ENCODE measurements around the gene AGPAT3.

AGPAT3 gene

GRCh38 chr21:43858806-43859648 lies 6.0 kb upstream of the AGPAT3 start:
- no CpG with 5 or more reads among the region's 26 CpGs for WGBS, 2 donors (ENCODE audit: extremely low coverage in 2 of 2, insufficient read length in 2 of 2, insufficient replicate concordance in 1 of 2)
- H2BK12ac ChIP-seq (ENCODE audit: low read length) = no peak overlapping the region
- peaks cover 0 to 7% (median 0%) of the 10 kb centered on the region in 3 experiments for H3K27me3 ChIP-seq (ENCODE audit: control insufficient read depth in 3 of 3, insufficient read depth in 3 of 3, low read depth in 1 of 3, low read length in 3 of 3)

DNA sequence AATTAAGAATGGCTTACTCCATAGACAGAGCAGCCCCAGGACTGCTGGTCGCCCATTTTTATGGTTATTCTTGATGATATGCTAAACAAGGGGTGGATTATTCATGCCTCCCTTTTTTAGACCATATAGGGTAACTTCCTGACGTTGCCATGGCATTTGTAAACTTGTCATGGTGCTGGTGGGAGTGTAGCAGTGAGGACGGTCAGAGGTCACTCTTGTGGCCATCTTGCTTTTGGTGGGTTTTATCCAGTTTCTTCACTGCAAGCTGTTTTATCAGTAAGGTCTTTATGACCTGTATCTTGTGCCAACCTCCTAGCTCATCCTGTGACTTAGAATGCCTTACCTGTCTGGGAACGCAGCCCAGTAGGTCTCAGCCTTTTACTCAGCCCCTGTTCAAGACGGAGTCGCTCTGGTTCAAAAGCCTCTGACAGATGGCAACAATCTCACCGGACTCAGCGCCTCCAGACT lies 5.2 kb upstream of the AGPAT3 start:
- Histone ChIP-seq H2BK12ac (ENCODE audit: low read length) (no peak overlapping the region), H3K4me3 (ENCODE audit: low read length in 2 of 2) (no peak overlapping the region), H3K4ac (ENCODE audit: low read length) (no peak overlapping the region), H3K36me3 (replicated peaks in 1 of 2; ENCODE audit: control insufficient read depth in 2 of 2, insufficient read depth in 2 of 2, low read length in 2 of 2) (no peaks in the 10 kb centered on the region), H3K18ac (ENCODE audit: low read length) (no peak overlapping the region), H3K27ac (replicated peaks; ENCODE audit: low read length) (no peak overlapping the region), H4K91ac (ENCODE audit: low read depth, low read length, poor library complexity) (no peak overlapping the region), H2AK5ac (ENCODE audit: low read depth, low read length) (no peak overlapping the region), H3K79me1 (ENCODE audit: low read depth, low read length) (no peaks in the 10 kb centered on the region), H2BK15ac (ENCODE audit: low read length) (no peak overlapping the region), H3K14ac (ENCODE audit: low read length) (no peak overlapping the region), H3K27me3 (ENCODE audit: control insufficient read depth in 3 of 3, insufficient read depth in 3 of 3, low read depth in 1 of 3, low read length in 3 of 3) (peaks cover 0 to 13% (median 0%) of the 10 kb centered on the region in 3 experiments), H2BK120ac (ENCODE audit: low read depth, low read length) (no peak overlapping the region), H2AFZ (ENCODE audit: low read length) (peak overlapping the region; percentile 75), H3K9me3 (replicated peaks in 1 of 2; ENCODE audit: control insufficient read depth in 2 of 2, insufficient read depth in 1 of 2, low read depth in 1 of 2, low read length in 2 of 2) (no peaks in the 10 kb centered on the region), H4K8ac (ENCODE audit: low read depth, low read length) (no peak overlapping the region), H3K4me1 (ENCODE audit: control insufficient read depth in 2 of 2, insufficient read depth in 1 of 2, low read depth in 1 of 2, low read length in 2 of 2) (peaks cover 0 to 17% of the 10 kb centered on the region in 2 donors), H3K23ac (ENCODE audit: low read depth, low read length, poor library complexity) (no peak overlapping the region), H3K4me2 (ENCODE audit: insufficient read depth, low read length, poor library complexity, severe bottlenecking) (no peak overlapping the region), H3K9ac (ENCODE audit: low read depth, low read length, poor library complexity) (no peak overlapping the region), H2BK5ac (ENCODE audit: low read length) (no peak overlapping the region)
- no peak for DNase-seq (ENCODE audit: low spot score)
- no CpG with 5 or more reads among the region's 8 CpGs for WGBS, 2 donors (ENCODE audit: extremely low coverage in 2 of 2, insufficient read length in 2 of 2, insufficient replicate concordance in 1 of 2)

More at GRCh38 chr21:43858806-43859648, 6.0 kb upstream of the AGPAT3 start:
- DNase-seq (ENCODE audit: low spot score) = no peak
- H2AFZ ChIP-seq (ENCODE audit: low read length) = no peak overlapping the region
- H3K4me3 ChIP-seq (ENCODE audit: low read length in 2 of 2) = no peak overlapping the region
- H3K18ac ChIP-seq (ENCODE audit: low read length) = no peak overlapping the region
- peak overlapping the region; percentile 63 for H3K14ac ChIP-seq (ENCODE audit: low read length)
- H3K4me1 ChIP-seq (ENCODE audit: control insufficient read depth in 2 of 2, insufficient read depth in 1 of 2, low read depth in 1 of 2, low read length in 2 of 2) = peaks cover 0 to 15% of the 10 kb centered on the region in 2 donors
- peak overlapping the region; percentile 79 for H4K91ac ChIP-seq (ENCODE audit: low read depth, low read length, poor library complexity)
- H2BK120ac ChIP-seq (ENCODE audit: low read depth, low read length) = no peak overlapping the region
- no peak overlapping the region for H2BK5ac ChIP-seq (ENCODE audit: low read length)
- no peak overlapping the region for H3K27ac ChIP-seq (replicated peaks; ENCODE audit: low read length)
- H3K79me1 ChIP-seq (ENCODE audit: low read depth, low read length) = no peaks in the 10 kb centered on the region
- H3K4me2 ChIP-seq (ENCODE audit: insufficient read depth, low read length, poor library complexity, severe bottlenecking) = no peak overlapping the region
- no peaks in the 10 kb centered on the region for H3K9me3 ChIP-seq (replicated peaks in 1 of 2; ENCODE audit: control insufficient read depth in 2 of 2, insufficient read depth in 1 of 2, low read depth in 1 of 2, low read length in 2 of 2)
- no peak overlapping the region for H2BK15ac ChIP-seq (ENCODE audit: low read length)
- peak overlapping the region; percentile 65 for H4K8ac ChIP-seq (ENCODE audit: low read depth, low read length)
- H3K23ac ChIP-seq (ENCODE audit: low read depth, low read length, poor library complexity) = peak overlapping the region; percentile 9
- no peak overlapping the region for H3K4ac ChIP-seq (ENCODE audit: low read length)
- H2AK5ac ChIP-seq (ENCODE audit: low read depth, low read length) = peak overlapping the region; percentile 32
- H3K9ac ChIP-seq (ENCODE audit: low read depth, low read length, poor library complexity) = peak overlapping the region; percentile 50
- H3K36me3 ChIP-seq (replicated peaks in 1 of 2; ENCODE audit: control insufficient read depth in 2 of 2, insufficient read depth in 2 of 2, low read length in 2 of 2) = no peaks in the 10 kb centered on the region

DNA sequence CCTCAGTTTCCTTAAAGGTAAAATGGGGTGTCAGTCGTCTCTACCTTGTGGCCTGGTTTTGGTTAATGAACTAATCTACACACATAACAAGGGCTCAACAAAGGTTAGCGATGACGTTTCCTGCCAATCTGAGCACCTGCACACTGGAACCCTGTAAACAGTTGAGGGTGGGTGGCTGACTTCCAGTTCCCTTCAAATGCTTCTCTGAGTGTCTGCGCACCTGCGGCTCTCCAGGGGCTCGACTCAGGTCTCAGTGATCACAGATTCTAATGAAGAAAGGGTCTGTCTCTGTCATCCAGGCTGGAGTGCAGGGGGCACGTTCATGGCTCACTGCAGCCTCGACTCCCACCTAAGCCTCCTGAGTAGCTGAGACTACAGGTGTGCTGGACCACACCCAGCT lies 3.3 kb upstream of the AGPAT3 start:
- no peaks in the 10 kb centered on the region for H3K36me3 ChIP-seq (replicated peaks in 1 of 2; ENCODE audit: control insufficient read depth in 2 of 2, insufficient read depth in 2 of 2, low read length in 2 of 2)
- peaks cover 0 to 17% of the 10 kb centered on the region in 2 donors for H3K4me1 ChIP-seq (ENCODE audit: control insufficient read depth in 2 of 2, insufficient read depth in 1 of 2, low read depth in 1 of 2, low read length in 2 of 2)
- no peak overlapping the region for H3K4me2 ChIP-seq (ENCODE audit: insufficient read depth, low read length, poor library complexity, severe bottlenecking)
- H2BK15ac ChIP-seq (ENCODE audit: low read length) = no peak overlapping the region
- H2BK12ac ChIP-seq (ENCODE audit: low read length) = no peak overlapping the region
- H2BK5ac ChIP-seq (ENCODE audit: low read length) = no peak overlapping the region
- H3K4me3 ChIP-seq (ENCODE audit: low read length in 2 of 2) = no peak overlapping the region
- H3K4ac ChIP-seq (ENCODE audit: low read length) = no peak overlapping the region
- no peak overlapping the region for H2AK5ac ChIP-seq (ENCODE audit: low read depth, low read length)
- H2AFZ ChIP-seq (ENCODE audit: low read length) = no peak overlapping the region
- H3K14ac ChIP-seq (ENCODE audit: low read length) = no peak overlapping the region
- H3K18ac ChIP-seq (ENCODE audit: low read length) = no peak overlapping the region
- H3K27ac ChIP-seq (replicated peaks; ENCODE audit: low read length) = no peak overlapping the region
- no peak overlapping the region for H4K8ac ChIP-seq (ENCODE audit: low read depth, low read length)
- H2BK120ac ChIP-seq (ENCODE audit: low read depth, low read length) = no peak overlapping the region
- no peaks in the 10 kb centered on the region for H3K79me1 ChIP-seq (ENCODE audit: low read depth, low read length)
- no peak overlapping the region for H3K23ac ChIP-seq (ENCODE audit: low read depth, low read length, poor library complexity)
- no CpG with 5 or more reads among the region's 8 CpGs for WGBS, 2 donors (ENCODE audit: extremely low coverage in 2 of 2, insufficient read length in 2 of 2, insufficient replicate concordance in 1 of 2)
- H4K91ac ChIP-seq (ENCODE audit: low read depth, low read length, poor library complexity) = no peak overlapping the region
- no peaks in the 10 kb centered on the region for H3K9me3 ChIP-seq (replicated peaks in 1 of 2; ENCODE audit: control insufficient read depth in 2 of 2, insufficient read depth in 1 of 2, low read depth in 1 of 2, low read length in 2 of 2)
- H3K27me3 ChIP-seq (ENCODE audit: control insufficient read depth in 3 of 3, insufficient read depth in 3 of 3, low read depth in 1 of 3, low read length in 3 of 3) = peaks cover 0 to 23% (median 0%) of the 10 kb centered on the region in 3 experiments
- H3K9ac ChIP-seq (ENCODE audit: low read depth, low read length, poor library complexity) = no peak overlapping the region
- DNase-seq (ENCODE audit: low spot score) = no peak

DNA sequence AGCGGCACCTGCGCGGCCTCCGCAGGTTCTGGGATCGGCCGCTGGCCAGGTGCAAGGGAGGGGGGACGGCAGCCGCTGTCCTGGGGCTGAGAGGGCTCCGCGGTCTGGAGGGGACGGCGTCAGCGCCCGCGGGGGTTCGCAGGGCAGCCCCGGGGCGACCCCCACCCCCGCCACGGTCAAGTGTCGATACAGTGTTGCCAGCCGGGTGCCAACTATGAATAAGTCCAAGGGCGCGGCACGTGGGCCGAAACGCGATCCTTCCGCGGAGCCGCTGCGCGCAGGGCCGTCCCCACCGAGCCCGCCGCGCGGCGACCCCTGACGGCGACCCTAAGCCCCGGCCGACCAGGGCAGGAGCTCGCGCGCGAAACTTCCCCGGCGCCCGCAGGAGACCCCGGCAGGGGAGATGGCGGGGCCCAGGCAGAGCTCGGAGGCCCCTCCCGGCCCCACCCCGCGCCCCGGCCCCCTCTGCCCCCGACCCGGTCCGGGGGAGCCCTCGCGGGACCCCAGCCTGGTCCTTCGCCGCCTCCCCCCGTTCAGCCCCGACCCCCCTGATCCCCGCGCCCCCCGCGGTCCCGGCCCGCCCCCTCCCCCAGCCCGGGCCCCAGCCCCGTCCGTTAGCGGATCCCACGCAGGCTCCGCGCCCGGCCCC lies 586 bp upstream of the AGPAT3 start:
- Histone ChIP-seq H4K8ac (ENCODE audit: low read depth, low read length) (no peak overlapping the region), H2AK5ac (ENCODE audit: low read depth, low read length) (no peak overlapping the region), H4K91ac (ENCODE audit: low read depth, low read length, poor library complexity) (no peak overlapping the region), H3K14ac (ENCODE audit: low read length) (no peak overlapping the region), H2BK120ac (ENCODE audit: low read depth, low read length) (no peak overlapping the region), H3K23ac (ENCODE audit: low read depth, low read length, poor library complexity) (no peak overlapping the region), H3K4me2 (ENCODE audit: insufficient read depth, low read length, poor library complexity, severe bottlenecking) (peak overlapping the region; percentile 79), H3K18ac (ENCODE audit: low read length) (peak overlapping the region; percentile 88), H2BK15ac (ENCODE audit: low read length) (peak overlapping the region; percentile 59), H3K4me1 (ENCODE audit: control insufficient read depth in 2 of 2, insufficient read depth in 1 of 2, low read depth in 1 of 2, low read length in 2 of 2) (peaks cover 1 to 14% of the 10 kb centered on the region in 2 donors), H2BK5ac (ENCODE audit: low read length) (peak overlapping the region; percentile 29), H3K4ac (ENCODE audit: low read length) (no peak overlapping the region), H2BK12ac (ENCODE audit: low read length) (no peak overlapping the region), H3K9me3 (replicated peaks in 1 of 2; ENCODE audit: control insufficient read depth in 2 of 2, insufficient read depth in 1 of 2, low read depth in 1 of 2, low read length in 2 of 2) (no peaks in the 10 kb centered on the region), H2AFZ (ENCODE audit: low read length) (peak overlapping the region; percentile 95), H3K36me3 (replicated peaks in 1 of 2; ENCODE audit: control insufficient read depth in 2 of 2, insufficient read depth in 2 of 2, low read length in 2 of 2) (peaks cover 0 to 26% of the 10 kb centered on the region in 2 donors), H3K9ac (ENCODE audit: low read depth, low read length, poor library complexity) (peak overlapping the region; percentile 55), H3K27ac (replicated peaks; ENCODE audit: low read length) (no peak overlapping the region), H3K4me3 (ENCODE audit: low read length in 2 of 2) (peak overlapping the region; percentile 61 to 77), H3K79me1 (ENCODE audit: low read depth, low read length) (no peaks in the 10 kb centered on the region), H3K27me3 (ENCODE audit: control insufficient read depth in 3 of 3, insufficient read depth in 3 of 3, low read depth in 1 of 3, low read length in 3 of 3) (peaks cover 0 to 34% (median 0%) of the 10 kb centered on the region in 3 experiments)
- no peak for DNase-seq (ENCODE audit: low spot score)
- no CpG with 5 or more reads among the region's 81 CpGs for WGBS, 2 donors (ENCODE audit: extremely low coverage in 2 of 2, insufficient read length in 2 of 2, insufficient replicate concordance in 1 of 2)

All from neuronal stem cell (in vitro differentiated cells).